HG03135 (cell line): Measurements from ENCODE around the gene SLITRK4.

Experiments
- ATAC-seq: cut with Tn5 transposase; IDR thresholded peaks from one replicate; pipeline ENCODE4 v1.9.1; 2021; ENCODE audit warnings: mild to moderate bottlenecking, moderate library complexity; ENCODE audit not compliant: unreplicated experiment

SLITRK4 gene

GRCh38 chrX:143635915-143636314 is at the start of gene SLITRK4:
Gene SLITRK4 (minus strand): TSS chrX:143636101. CDS start chrX:143631108, 4,993 bp downstream.
- no peak for ATAC-seq

GRCh38 chrX:143683486-143683885 is 47.6 kb upstream of the SLITRK4 start:
- ATAC-seq: no peak

GRCh38 chrX:143674926-143675325 is 39.0 kb upstream of the SLITRK4 start:
- ATAC-seq: no peak

- no peak for ATAC-seq
Observed at GRCh38 chrX:143669395-143669794, 33.5 kb upstream of the SLITRK4 start.

- no peak for ATAC-seq
Observed at GRCh38 chrX:143664302-143664701, 28.4 kb upstream of the SLITRK4 start.

- ATAC-seq: no peak
Observed at GRCh38 chrX:143663755-143664154, 27.9 kb upstream of the SLITRK4 start.

GRCh38 chrX:143661286-143661685 is 25.4 kb upstream of the SLITRK4 start:
- no peak for ATAC-seq

DNA sequence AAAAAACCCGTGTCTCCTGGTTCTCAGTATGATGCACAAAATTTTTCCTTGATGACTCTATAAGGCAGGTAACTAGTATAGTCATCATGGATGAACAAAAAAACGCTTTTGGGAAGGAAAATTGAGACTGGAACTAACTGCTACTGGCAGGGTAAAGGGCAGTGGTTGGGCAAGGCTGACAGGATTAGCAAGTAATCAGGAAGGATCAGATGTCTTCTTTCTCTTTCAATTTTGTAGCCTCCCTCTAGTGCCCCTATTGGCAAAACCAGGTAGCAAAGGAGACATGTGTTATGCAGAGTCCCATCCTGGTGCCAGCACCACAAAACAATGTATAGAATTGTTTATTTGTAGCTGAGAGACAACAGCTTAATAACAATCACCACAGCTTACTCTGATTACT is 12.8 kb upstream of the SLITRK4 start:
- ATAC-seq: no peak

GRCh38 chrX:143642426-143642825 is 6.5 kb upstream of the SLITRK4 start:
- ATAC-seq: no peak

DNA sequence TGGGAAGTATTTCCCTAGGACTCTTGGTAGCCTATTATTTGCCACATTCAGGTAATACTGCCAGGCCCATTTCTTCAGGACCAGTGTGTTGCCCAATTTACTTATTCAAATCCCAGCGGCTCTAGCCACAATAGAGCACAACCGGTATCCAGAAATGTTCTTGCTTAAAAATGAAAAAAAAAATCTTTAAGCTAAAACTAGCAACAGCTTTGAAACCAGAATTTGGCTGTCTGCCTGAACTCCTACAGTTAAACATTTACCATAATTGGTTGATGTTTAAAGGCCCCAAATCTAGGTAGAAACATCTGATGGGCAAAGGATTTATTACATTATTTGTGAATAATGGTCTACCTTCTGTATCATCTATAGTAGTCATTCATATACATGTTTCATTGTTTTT is 930 bp upstream of the SLITRK4 start:
- no peak for ATAC-seq

GRCh38 chrX:143634663-143635455 is 1.0 kb downstream of the SLITRK4 start:
- ATAC-seq: no peak

- no peak for ATAC-seq
Observed at GRCh38 chrX:143634309-143634662, 1.6 kb downstream of the SLITRK4 start.

GRCh38 chrX:143633461-143634308 is 2.2 kb downstream of the SLITRK4 start:
- ATAC-seq: no peak

GRCh38 chrX:143632625-143633410 is 3.1 kb downstream of the SLITRK4 start:
- ATAC-seq: no peak

GRCh38 chrX:143623657-143624056 is 12.2 kb downstream of the SLITRK4 start:
- ATAC-seq: no peak

DNA sequence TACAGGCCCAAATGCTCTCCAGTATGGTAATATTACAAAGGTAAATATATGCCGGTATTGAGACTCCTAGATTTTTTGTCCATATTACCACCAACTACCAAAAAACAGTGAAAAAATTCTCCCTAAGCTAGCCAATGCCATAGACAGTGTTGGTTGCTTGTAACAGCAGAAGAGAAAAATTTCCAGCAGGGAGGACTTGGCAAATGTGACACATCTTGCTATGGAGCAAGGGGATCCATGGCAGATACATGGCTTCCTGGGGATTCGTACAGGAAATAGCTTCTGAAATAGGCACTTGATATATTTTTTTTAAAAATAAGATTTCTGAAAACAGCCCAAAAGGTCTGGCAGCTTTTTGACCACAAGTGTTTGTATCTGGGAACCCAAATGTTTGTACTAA is 14.6 kb downstream of the SLITRK4 start:
- no peak for ATAC-seq

DNA sequence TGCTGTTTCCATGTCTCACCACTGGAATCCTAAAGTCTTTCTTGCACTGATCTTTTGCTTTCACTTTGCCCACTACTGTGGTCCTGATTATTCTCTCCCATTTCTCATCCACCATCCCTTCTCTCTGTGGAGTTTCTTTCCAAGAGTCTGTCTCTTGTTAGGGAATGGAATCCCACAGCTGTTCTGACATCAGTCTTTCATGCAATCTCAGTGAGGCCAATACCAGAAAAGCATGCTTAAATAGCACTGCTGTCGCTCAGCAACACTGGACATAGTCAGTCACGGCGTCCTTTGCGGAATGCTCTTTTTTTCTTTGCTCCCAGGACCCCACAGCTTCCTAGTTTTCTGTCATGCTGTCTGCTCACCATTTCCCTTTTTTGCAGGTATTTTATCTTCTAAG is 20.1 kb downstream of the SLITRK4 start:
- no peak for ATAC-seq

DNA sequence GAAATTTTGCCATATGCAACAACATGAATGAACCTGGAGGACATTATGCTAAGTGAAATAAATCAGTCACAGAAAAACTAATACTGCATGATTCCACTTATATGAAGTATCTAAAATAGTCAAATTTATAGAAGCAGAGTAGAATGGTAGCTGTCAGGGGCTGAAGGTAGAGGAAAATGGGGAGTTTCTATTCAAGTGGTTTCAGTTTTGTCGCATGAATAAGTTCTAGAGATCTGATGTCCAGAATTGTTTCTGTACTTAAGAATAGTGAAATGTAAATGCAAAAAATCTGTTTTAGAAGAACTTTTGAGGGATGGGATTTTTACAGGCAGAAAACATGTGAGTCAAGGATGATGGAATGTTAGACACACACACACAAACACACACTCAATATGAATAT is 34.1 kb downstream of the SLITRK4 start:
- ATAC-seq: no peak

DNA sequence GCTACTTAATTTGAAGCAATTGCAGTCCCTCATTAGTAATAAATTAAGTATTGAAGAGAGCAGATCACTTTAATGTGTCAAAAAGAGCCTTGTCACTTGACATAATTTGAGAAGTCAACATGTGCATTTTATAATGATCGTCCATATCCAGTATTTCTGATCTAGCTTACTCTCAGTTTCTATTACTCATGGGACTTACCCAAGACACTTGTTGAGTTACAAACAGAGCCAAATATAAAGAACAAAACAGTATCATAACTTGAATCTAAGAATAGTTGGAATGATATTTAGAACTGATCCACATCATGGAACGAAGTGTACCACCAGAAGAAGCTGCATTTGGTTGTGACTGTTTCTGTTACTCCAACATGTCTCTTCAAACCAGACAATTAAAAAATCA is 54.7 kb downstream of the SLITRK4 start:
- no peak for ATAC-seq

- no peak for ATAC-seq
Observed at GRCh38 chrX:143580266-143580665, 55.6 kb downstream of the SLITRK4 start.
